Activated CD4-positive, alpha-beta T cell treated with anti-CD3 and anti-CD28 coated beads, Interleukin-2, Interleukin-4, amounts not matched to agents 100 ng/mL and 50 ng/mL, durations not matched to agents 16 hours and 8 hours (primary cell): ENCODE data around the gene BMPER.

Source experiments
- DNase-seq: peaks from one replicate; pipeline ENCODE4 v3.0.0-alpha.2; 2020; ENCODE audit warnings: low spot score

The BMPER gene

GRCh38 chr7:33970536-33970935 lies 65.2 kb downstream of the BMPER start:
- DNase-seq, result no peak

- no peak for DNase-seq
Observed at GRCh38 chr7:33971106-33971505, 65.8 kb downstream of the BMPER start.

GRCh38 chr7:33973231-33974015 lies 68.1 kb downstream of the BMPER start:
- no peak for DNase-seq

GRCh38 chr7:33979300-33979806 lies 74.0 kb downstream of the BMPER start:
- no peak for DNase-seq

- DNase-seq, result no peak
Observed at GRCh38 chr7:33979807-33980355, 74.5 kb downstream of the BMPER start.

GRCh38 chr7:33981226-33981625 lies 75.9 kb downstream of the BMPER start:
- no peak for DNase-seq

GRCh38 chr7:33981671-33982424 lies 76.5 kb downstream of the BMPER start:
- no peak for DNase-seq

GRCh38 chr7:33982425-33982786 lies 77.1 kb downstream of the BMPER start:
- no peak for DNase-seq

GRCh38 chr7:33986451-33986850 lies 81.1 kb downstream of the BMPER start:
- no peak for DNase-seq

GRCh38 chr7:33986951-33987947 lies 81.9 kb downstream of the BMPER start:
- no peak for DNase-seq

- DNase-seq, result no peak
Observed at GRCh38 chr7:33996899-33997298, 91.6 kb downstream of the BMPER start.

GRCh38 chr7:33998476-33998875 lies 93.1 kb downstream of the BMPER start:
- no peak for DNase-seq

- DNase-seq, result no peak
Observed at GRCh38 chr7:34011017-34011695, 105.8 kb downstream of the BMPER start.

- DNase-seq, result no peak
Observed at GRCh38 chr7:34011696-34012095, 106.4 kb downstream of the BMPER start.

GRCh38 chr7:34013421-34013820 lies 108.1 kb downstream of the BMPER start:
- DNase-seq, result no peak

- no peak for DNase-seq
Observed at GRCh38 chr7:34015651-34016050, 110.3 kb downstream of the BMPER start.

- DNase-seq, result no peak
Observed at GRCh38 chr7:34016876-34017275, 111.5 kb downstream of the BMPER start.

GRCh38 chr7:34019301-34019790 lies 114.0 kb downstream of the BMPER start:
- no peak for DNase-seq

- no peak for DNase-seq
Observed at GRCh38 chr7:34022626-34023025, 117.3 kb downstream of the BMPER start.

GRCh38 chr7:34025600-34025999 lies 120.3 kb downstream of the BMPER start:
- DNase-seq, result no peak
